ENCODE results near the gene PIWIL1. TPM values are rescaled to one million over a fixed set of nuclear protein-coding genes. Genes with fewer than 3 reads are reported as not detected.

The PIWIL1 gene
- total RNA-seq, 4 donors from 2014 or later = not detected

- WGBS, 2 donors (ENCODE audit: low coverage in 1 of 2) = 27 to 33% methylated on average over 1 to 2 of the region's 2 CpGs
- Histone ChIP-seq H3K9me3 (peaks cover 0 to 4% (median 0%) of the 10 kb centered on the region in 3 donors), H3K4me1 (no peaks in the 10 kb centered on the region), H3K36me3 (no peaks in the 10 kb centered on the region), H3K27ac (no peak overlapping the region), H3K4me3 (no peak overlapping the region), H3K27me3 (peaks cover 35% of the 10 kb centered on the region)
- ATAC-seq = no peak
- TF ChIP-seq POLR2A (IDR thresholded peaks at IDR 0.05) = no peak
- TF ChIP-seq POLR2AphosphoS5 (IDR thresholded peaks at IDR 0.05) = no peak
- TF ChIP-seq EP300 (IDR thresholded peaks at IDR 0.05) = no peak
- TF ChIP-seq CTCF (IDR thresholded peaks at IDR 0.05) = no peak
These were observed 17.2 kb upstream of the PIWIL1 start for GRCh38 chr12:130320536-130320935.

GRCh38 chr12:130322263-130322662 lies 15.4 kb upstream of the PIWIL1 start:
- Histone ChIP-seq H3K36me3 (no peaks in the 10 kb centered on the region), H3K4me1 (no peaks in the 10 kb centered on the region), H3K4me3 (no peak overlapping the region), H3K27ac (no peak overlapping the region), H3K27me3 (peaks cover 43% of the 10 kb centered on the region), H3K9me3 (peaks cover 0 to 4% (median 0%) of the 10 kb centered on the region in 3 donors)
- no peak for TF ChIP-seq POLR2AphosphoS5 (IDR thresholded peaks at IDR 0.05)
- no peak for TF ChIP-seq POLR2A (IDR thresholded peaks at IDR 0.05)
- no peak for TF ChIP-seq CTCF (IDR thresholded peaks at IDR 0.05)
- no peak for TF ChIP-seq EP300 (IDR thresholded peaks at IDR 0.05)
- 81 to 93% methylated on average over 3 of the region's 3 CpGs for WGBS, 2 donors (ENCODE audit: low coverage in 1 of 2)
- ATAC-seq = no peak

- no peaks in the 10 kb centered on the region for H3K36me3 ChIP-seq
- TF ChIP-seq POLR2A (IDR thresholded peaks at IDR 0.05) (no peak), EP300 (IDR thresholded peaks at IDR 0.05) (no peak), POLR2AphosphoS5 (IDR thresholded peaks at IDR 0.05) (no peak), CTCF (IDR thresholded peaks at IDR 0.05) (no peak)
- H3K4me1 ChIP-seq = no peaks in the 10 kb centered on the region
- H3K27me3 ChIP-seq = peaks cover 72% of the 10 kb centered on the region
- ATAC-seq = no peak
- no peaks in the 10 kb centered on the region for H3K9me3 ChIP-seq
- H3K4me3 ChIP-seq = no peak overlapping the region
- H3K27ac ChIP-seq = no peak overlapping the region
- 76 to 77% methylated on average over 4 to 9 of the region's 9 CpGs for whole genome bisulfite sequencing, 2 donors (ENCODE audit: low coverage in 1 of 2)
These were observed 7.0 kb upstream of the PIWIL1 start for GRCh38 chr12:130330685-130331084.

- H3K27me3 ChIP-seq = peaks cover 68% of the 10 kb centered on the region
- TF ChIP-seq POLR2A (IDR thresholded peaks at IDR 0.05) (no peak), EP300 (IDR thresholded peaks at IDR 0.05) (no peak), POLR2AphosphoS5 (IDR thresholded peaks at IDR 0.05) (no peak), CTCF (IDR thresholded peaks at IDR 0.05) (no peak)
- 0% methylated on average over 1 of the region's 14 CpGs; no CpG with 5 or more reads in 1 of the 2 donors for WGBS, 2 donors (ENCODE audit: low coverage in 1 of 2)
- no peak overlapping the region for H3K4me3 ChIP-seq
- no peak for ATAC-seq
- no peak overlapping the region for H3K27ac ChIP-seq
- no peaks in the 10 kb centered on the region for H3K9me3 ChIP-seq
- H3K36me3 ChIP-seq = no peaks in the 10 kb centered on the region
- H3K4me1 ChIP-seq = no peaks in the 10 kb centered on the region
These were observed 6.5 kb upstream of the PIWIL1 start for GRCh38 chr12:130331146-130331545.

GRCh38 chr12:130333341-130333740 lies 4.3 kb upstream of the PIWIL1 start:
- ATAC-seq = no peak
- no peaks in the 10 kb centered on the region for H3K36me3 ChIP-seq
- no peaks in the 10 kb centered on the region for H3K9me3 ChIP-seq
- no peak overlapping the region for H3K4me3 ChIP-seq
- 50 to 63% methylated on average over 5 to 10 of the region's 10 CpGs for WGBS, 2 donors (ENCODE audit: low coverage in 1 of 2)
- H3K27ac ChIP-seq = no peak overlapping the region
- no peaks in the 10 kb centered on the region for H3K4me1 ChIP-seq
- peaks cover 71% of the 10 kb centered on the region for H3K27me3 ChIP-seq
- TF ChIP-seq CTCF (IDR thresholded peaks at IDR 0.05) (no peak), POLR2A (IDR thresholded peaks at IDR 0.05) (no peak), POLR2AphosphoS5 (IDR thresholded peaks at IDR 0.05) (no peak), EP300 (IDR thresholded peaks at IDR 0.05) (no peak)

Measured in gastroesophageal sphincter (tissue), 4 donors.